WTC11 (cell line): ENCODE measurements around the gene SLC44A1.

Experiments used
- CBFB ChIP-seq: sonication (generic); formaldehyde crosslinking; IDR thresholded peaks from 2 replicates; pipeline ENCODE4 v1.8.1; 2022; ENCODE audit warnings: mild to moderate bottlenecking, low read depth, missing genetic modification reagents
- ETV6 ChIP-seq: sonication (generic); formaldehyde crosslinking; IDR thresholded peaks from 2 replicates; pipeline ENCODE4 v1.8.1; 2022; ENCODE audit warnings: mild to moderate bottlenecking, missing genetic modification reagents
- NFYB ChIP-seq: sonication (generic); formaldehyde crosslinking; conservative IDR thresholded peaks from 2 replicates; pipeline ENCODE4 v1.8.0; 2022; ENCODE audit warnings: low read depth, missing genetic modification reagents
- OVOL2 ChIP-seq: fragments of 250-450 bp; sonication (Bioruptor Pico); IDR thresholded peaks from 2 replicates; pipeline ENCODE4 v1.9.0; 2021; ENCODE audit warnings: mild to moderate bottlenecking, borderline replicate concordance
- TF ChIP-seq, protein P1 (sequence below): fragments of 200-600 bp; IDR thresholded peaks from 2 replicates; pipeline ENCODE4 v1.8.0; 2022; ENCODE audit warnings: antibody characterized with exemption
- TF ChIP-seq, protein P2 (sequence below): sonication (generic); formaldehyde crosslinking; IDR thresholded peaks from 2 replicates; pipeline ENCODE4 v1.8.1; 2023; ENCODE audit warnings: mild to moderate bottlenecking, missing genetic modification reagents
- TF ChIP-seq, protein P3 (sequence below): sonication (generic); formaldehyde crosslinking; IDR thresholded peaks from 2 replicates; pipeline ENCODE4 v1.8.0; 2023; ENCODE audit warnings: missing genetic modification reagents

DNA sequence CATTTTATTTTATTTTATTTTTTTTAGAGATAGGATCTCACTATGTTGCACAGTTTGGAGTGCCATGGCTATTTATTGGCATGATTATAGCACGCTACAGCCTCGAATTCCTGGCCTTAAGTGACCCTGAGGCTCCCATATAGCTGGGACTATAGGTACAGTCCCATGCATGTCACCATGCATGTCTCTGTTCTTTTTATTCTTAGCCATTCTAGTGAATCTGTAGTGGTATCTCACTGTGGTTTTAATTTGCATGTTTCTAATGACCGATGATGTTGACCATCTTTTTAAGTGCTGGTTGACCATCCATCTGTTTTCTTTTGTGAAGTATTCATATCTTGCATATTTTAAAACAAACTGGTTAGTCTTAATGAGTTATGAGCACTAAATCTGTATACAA lies 76.1 kb downstream of the SLC44A1 start:
- no peak for TF ChIP-seq CBFB (CRISPR knock-in tag)
- TF ChIP-seq, protein P1, sequence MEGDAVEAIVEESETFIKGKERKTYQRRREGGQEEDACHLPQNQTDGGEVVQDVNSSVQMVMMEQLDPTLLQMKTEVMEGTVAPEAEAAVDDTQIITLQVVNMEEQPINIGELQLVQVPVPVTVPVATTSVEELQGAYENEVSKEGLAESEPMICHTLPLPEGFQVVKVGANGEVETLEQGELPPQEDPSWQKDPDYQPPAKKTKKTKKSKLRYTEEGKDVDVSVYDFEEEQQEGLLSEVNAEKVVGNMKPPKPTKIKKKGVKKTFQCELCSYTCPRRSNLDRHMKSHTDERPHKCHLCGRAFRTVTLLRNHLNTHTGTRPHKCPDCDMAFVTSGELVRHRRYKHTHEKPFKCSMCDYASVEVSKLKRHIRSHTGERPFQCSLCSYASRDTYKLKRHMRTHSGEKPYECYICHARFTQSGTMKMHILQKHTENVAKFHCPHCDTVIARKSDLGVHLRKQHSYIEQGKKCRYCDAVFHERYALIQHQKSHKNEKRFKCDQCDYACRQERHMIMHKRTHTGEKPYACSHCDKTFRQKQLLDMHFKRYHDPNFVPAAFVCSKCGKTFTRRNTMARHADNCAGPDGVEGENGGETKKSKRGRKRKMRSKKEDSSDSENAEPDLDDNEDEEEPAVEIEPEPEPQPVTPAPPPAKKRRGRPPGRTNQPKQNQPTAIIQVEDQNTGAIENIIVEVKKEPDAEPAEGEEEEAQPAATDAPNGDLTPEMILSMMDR, result no peak
- TF ChIP-seq, protein P2, sequence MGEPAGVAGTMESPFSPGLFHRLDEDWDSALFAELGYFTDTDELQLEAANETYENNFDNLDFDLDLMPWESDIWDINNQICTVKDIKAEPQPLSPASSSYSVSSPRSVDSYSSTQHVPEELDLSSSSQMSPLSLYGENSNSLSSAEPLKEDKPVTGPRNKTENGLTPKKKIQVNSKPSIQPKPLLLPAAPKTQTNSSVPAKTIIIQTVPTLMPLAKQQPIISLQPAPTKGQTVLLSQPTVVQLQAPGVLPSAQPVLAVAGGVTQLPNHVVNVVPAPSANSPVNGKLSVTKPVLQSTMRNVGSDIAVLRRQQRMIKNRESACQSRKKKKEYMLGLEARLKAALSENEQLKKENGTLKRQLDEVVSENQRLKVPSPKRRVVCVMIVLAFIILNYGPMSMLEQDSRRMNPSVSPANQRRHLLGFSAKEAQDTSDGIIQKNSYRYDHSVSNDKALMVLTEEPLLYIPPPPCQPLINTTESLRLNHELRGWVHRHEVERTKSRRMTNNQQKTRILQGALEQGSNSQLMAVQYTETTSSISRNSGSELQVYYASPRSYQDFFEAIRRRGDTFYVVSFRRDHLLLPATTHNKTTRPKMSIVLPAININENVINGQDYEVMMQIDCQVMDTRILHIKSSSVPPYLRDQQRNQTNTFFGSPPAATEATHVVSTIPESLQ (CRISPR knock-in tag), result no peak
- TF ChIP-seq ETV6 (CRISPR knock-in tag), result no peak
- TF ChIP-seq, protein P3, sequence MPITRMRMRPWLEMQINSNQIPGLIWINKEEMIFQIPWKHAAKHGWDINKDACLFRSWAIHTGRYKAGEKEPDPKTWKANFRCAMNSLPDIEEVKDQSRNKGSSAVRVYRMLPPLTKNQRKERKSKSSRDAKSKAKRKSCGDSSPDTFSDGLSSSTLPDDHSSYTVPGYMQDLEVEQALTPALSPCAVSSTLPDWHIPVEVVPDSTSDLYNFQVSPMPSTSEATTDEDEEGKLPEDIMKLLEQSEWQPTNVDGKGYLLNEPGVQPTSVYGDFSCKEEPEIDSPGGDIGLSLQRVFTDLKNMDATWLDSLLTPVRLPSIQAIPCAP, result no peak
- no peak for TF ChIP-seq NFYB (CRISPR knock-in tag)
- no peak for TF ChIP-seq OVOL2
